Endometrial microvascular endothelial cells (primary cell): Measurements from ENCODE around the gene NF2. TPM values are rescaled to one million over a fixed set of nuclear protein-coding genes. Genes with fewer than 3 reads are reported as not detected.

Source experiments
- total RNA-seq: library from RNA; depleted of rRNA; stranded (reverse); fragments of >200 nt; gene quantifications from one replicate; pipeline ENCODE4 v1.2.3, GENCODE V29; 2015; ENCODE audit errors: inconsistent ontology term

The NF2 gene
- total RNA-seq, 1 donor from 2014 or later: 127 TPM

Other genes with a start within 250 kb of the NF2 start
- gene AP1B1, start 215.1 kb upstream of the NF2 start, total RNA-seq: 112 TPM
- gene RFPL1, start 165.1 kb upstream of the NF2 start, total RNA-seq: not detected
- 0.93 TPM for gene NEFH, start 123.4 kb upstream of the NF2 start, total RNA-seq
- 47.7 TPM for gene THOC5, start 49.9 kb upstream of the NF2 start, total RNA-seq
- 42.0 TPM for gene NIPSNAP1, start 22.5 kb upstream of the NF2 start, total RNA-seq
- not detected for gene CABP7, start 116.4 kb downstream of the NF2 start, total RNA-seq
- 15.9 TPM for gene ZMAT5, start 163.4 kb downstream of the NF2 start, total RNA-seq
- gene UQCR10, start 163.7 kb downstream of the NF2 start, total RNA-seq: 59.6 TPM
- gene ASCC2, start 234.6 kb downstream of the NF2 start, total RNA-seq: 40.9 TPM